Erythroblast (primary cell): ENCODE results near the gene HPCAL1.
A peak's percentile ranks its signal among the peaks of the same experiment; 100 is the strongest.

ENCODE experiments used
- DNase-seq, 2 experiments: peaks; one replicate each; lab custom pipeline; 2025; lab: John Stamatoyannopoulos, UW
- GATA1 ChIP-seq: IDR thresholded peaks from 2 replicates; pipeline ENCODE4 v1.6.1; 2011; ENCODE audit warnings: low read depth, mild to moderate bottlenecking, control low read depth, low read length, moderate library complexity
- POLR2A ChIP-seq: IDR thresholded peaks from 2 replicates; pipeline ENCODE4 v1.6.1; 2011; ENCODE audit warnings: mild to moderate bottlenecking, low read length

The HPCAL1 gene

GRCh38 chr2:10264506-10265328 lies 38.0 kb upstream of the HPCAL1 start:
- DNase-seq, result no peak
- TF ChIP-seq POLR2A, result no peak
- TF ChIP-seq GATA1, result no peak

- DNase-seq, result no peak
- no peak for TF ChIP-seq POLR2A
- no peak for TF ChIP-seq GATA1
Observed at GRCh38 chr2:10265329-10266132, 37.2 kb upstream of the HPCAL1 start.

GRCh38 chr2:10266133-10266620 lies 36.5 kb upstream of the HPCAL1 start:
- DNase-seq, result no peak
- TF ChIP-seq POLR2A (no peak), GATA1 (no peak)

GRCh38 chr2:10267036-10267435 lies 35.7 kb upstream of the HPCAL1 start:
- DNase-seq, result no peak
- TF ChIP-seq POLR2A, result no peak
- no peak for TF ChIP-seq GATA1

GRCh38 chr2:10267551-10268465 lies 34.9 kb upstream of the HPCAL1 start:
- TF ChIP-seq GATA1 (no peak), POLR2A (no peak)
- DNase-seq, result no peak

- TF ChIP-seq GATA1 (no peak), POLR2A (no peak)
- no peak for DNase-seq
Observed at GRCh38 chr2:10269291-10269690, 33.4 kb upstream of the HPCAL1 start.

GRCh38 chr2:10269711-10270610 lies 32.7 kb upstream of the HPCAL1 start:
- no peak for DNase-seq
- TF ChIP-seq GATA1 (no peak), POLR2A (no peak)

- TF ChIP-seq POLR2A, result no peak
- TF ChIP-seq GATA1, result no peak
- DNase-seq, result no peak
Observed at GRCh38 chr2:10271509-10271908, 31.2 kb upstream of the HPCAL1 start.

- TF ChIP-seq POLR2A (no peak), GATA1 (no peak)
Observed at GRCh38 chr2:10271946-10272345, 30.8 kb upstream of the HPCAL1 start.

GRCh38 chr2:10272464-10272863 lies 30.2 kb upstream of the HPCAL1 start:
- TF ChIP-seq POLR2A (no peak), GATA1 (no peak)
- DNase-seq, result peak in 1 of 2 experiments; percentile 22

More at GRCh38 chr2:10271946-10272345, 30.8 kb upstream of the HPCAL1 start:
- DNase-seq, result no peak

- no peak for DNase-seq
- TF ChIP-seq GATA1, result no peak
Observed at GRCh38 chr2:10273215-10274175, 29.2 kb upstream of the HPCAL1 start.

GRCh38 chr2:10274376-10274775 lies 28.3 kb upstream of the HPCAL1 start:
- no peak for TF ChIP-seq GATA1
- TF ChIP-seq POLR2A, result no peak
- DNase-seq, result no peak
